Gastrocnemius medialis (tissue), 4 donors: ENCODE data around the gene NLGN3. TPM values are rescaled to one million over a fixed set of nuclear protein-coding genes. Genes with fewer than 3 reads are reported as not detected.

Source experiments
- ATAC-seq, 2 donors: fragments of 150-250 bp; one replicate each; pipeline ENCODE4 v1.9.1; 2016
- DNase-seq, 2 donors: peaks; one replicate each; pipeline ENCODE4 v3.0.0-alpha.2; 2019
- H3K27ac ChIP-seq, 4 donors: fragments of 200-600 bp; sonication (generic); 1 replicate in 1 of 4; 2 replicates in 3 of 4; pipeline ENCODE4 v1.5.1; 2016 to 2018; ENCODE audit warnings: mild to moderate bottlenecking in 2 of 4, moderate library complexity in 1 of 4
- H3K27me3 ChIP-seq, 3 donors: fragments of 200-600 bp; sonication (generic) in 2 of 3; 1 replicate in 1 of 3; 2 replicates in 2 of 3; pipeline versions ENCODE4 v1.5.1 to v1.6.0; 2016 to 2019; ENCODE audit warnings: mild to moderate bottlenecking in 1 of 3, moderate library complexity in 1 of 3
- H3K36me3 ChIP-seq, 2 donors: fragments of 200-600 bp; sonication (generic) in 1 of 2; one replicate each; pipeline ENCODE4 v1.5.1; 2017 to 2018
- H3K4me1 ChIP-seq, 2 donors: fragments of 200-600 bp; sonication (generic) in 1 of 2; one replicate each; pipeline ENCODE4 v1.5.1; 2016 to 2017; ENCODE audit warnings: mild to moderate bottlenecking in 2 of 2
- H3K4me3 ChIP-seq, 4 donors: fragments of 200-600 bp; sonication (generic) in 3 of 4; 1 replicate in 1 of 4; 2 replicates in 3 of 4; pipeline ENCODE4 v1.5.1; 2016 to 2019; ENCODE audit warnings: mild to moderate bottlenecking in 2 of 4
- H3K9me3 ChIP-seq, 3 donors: fragments of 200-600 bp; sonication (generic) in 2 of 3; 1 replicate in 1 of 3; 2 replicates in 2 of 3; pipeline ENCODE4 v1.5.1; 2016 to 2019
- CTCF ChIP-seq, 5 experiments: fragments of 450-650 bp in 3 of 5; fragments of 200-600 bp in 2 of 5; sonication (generic) in 2 of 5; IDR thresholded peaks in 4 of 5; conservative IDR thresholded peaks in 1 of 5; 1 replicate in 4 of 5; 2 replicates in 1 of 5; pipeline ENCODE4 v1.5.1; 2016 to 2019; ENCODE audit warnings: antibody characterized with exemption in 5 of 5, mild to moderate bottlenecking in 3 of 5, moderate library complexity in 3 of 5
- POLR2A ChIP-seq, 2 donors: fragments of 450-650 bp; IDR thresholded peaks; one replicate each; pipeline ENCODE4 v1.6.1; 2017; ENCODE audit warnings: antibody characterized with exemption in 2 of 2, mild to moderate bottlenecking in 2 of 2, moderate library complexity in 2 of 2
- in situ Hi-C, 4 donors: fragments of 200-750 bp; cut with MboI; loops; one replicate each; pipeline versions ENCODE4 v1.15.0 to v1.8.0; 2017; ENCODE audit warnings: low sequenced_read_pairs in 4 of 4
- intact Hi-C: fragments of 100-400 bp; cut with DNase I; formaldehyde crosslinking; loops from one replicate; pipeline ENCODE4 v1.15.1; 2023; ENCODE audit warnings: low total_unique reads
- total RNA-seq, 4 donors: library from RNA; depleted of rRNA; stranded (reverse); fragments of >200 nt; gene quantifications; one replicate each; pipeline versions ENCODE4 v1.1.0 to v1.2.3, GENCODE V29; 2016

The NLGN3 gene
- total RNA-seq, 4 donors from 2014 or later = 0.31 to 0.39 (median 0.31) TPM; not detected in 1

- TF ChIP-seq POLR2A (IDR thresholded peaks at IDR 0.05) (no peak), CTCF (IDR thresholded peaks at IDR 0.05 in 4 of 5, conservative IDR thresholded peaks at IDR 0.05 in 1 of 5) (no peak)
- intact Hi-C loops = loop anchor here (1.0 kb wide), 1 partner anchor 22 kb away; the partner anchor contains the start of gene MED12
- H3K9me3 ChIP-seq = no peaks in the 10 kb centered on the region
- peaks cover 9% of the 10 kb centered on the region in 2 donors for H3K4me1 ChIP-seq
- in situ Hi-C loops = no loop called here
- H3K4me3 ChIP-seq = peak overlapping the region; percentile 62 to 71 (median 66)
- DNase-seq (no peak), ATAC-seq (no peak)
- H3K27me3 ChIP-seq = no peaks in the 10 kb centered on the region
- H3K27ac ChIP-seq = peak overlapping the region; percentile 74 to 87 (median 84)
- no peaks in the 10 kb centered on the region for H3K36me3 ChIP-seq
These were observed 47.9 kb upstream of the NLGN3 start for GRCh38 chrX:71096760-71097032.

- Histone ChIP-seq H3K4me1 (peaks cover 9% of the 10 kb centered on the region in 2 donors), H3K27me3 (no peaks in the 10 kb centered on the region), H3K27ac (no peak overlapping the region), H3K9me3 (no peaks in the 10 kb centered on the region), H3K4me3 (no peak overlapping the region), H3K36me3 (no peaks in the 10 kb centered on the region)
- ATAC-seq (no peak), DNase-seq (no peak)
- peak in 4 of 5 experiments; percentile 27 to 46 (median 36) for TF ChIP-seq CTCF (IDR thresholded peaks at IDR 0.05 in 4 of 5, conservative IDR thresholded peaks at IDR 0.05 in 1 of 5)
- TF ChIP-seq POLR2A (IDR thresholded peaks at IDR 0.05) = no peak
- in situ Hi-C loops (no loop called here), intact Hi-C loops (no loop called here)
These were observed 46.3 kb upstream of the NLGN3 start for GRCh38 chrX:71098302-71098701.

- Histone ChIP-seq H3K4me3 (no peak overlapping the region), H3K27me3 (no peaks in the 10 kb centered on the region), H3K4me1 (peaks cover 9% of the 10 kb centered on the region in 2 donors), H3K9me3 (no peaks in the 10 kb centered on the region), H3K36me3 (no peaks in the 10 kb centered on the region), H3K27ac (no peak overlapping the region)
- intact Hi-C loops = no loop called here
- TF ChIP-seq CTCF (IDR thresholded peaks at IDR 0.05 in 4 of 5, conservative IDR thresholded peaks at IDR 0.05 in 1 of 5) = no peak
- TF ChIP-seq POLR2A (IDR thresholded peaks at IDR 0.05) = no peak
- in situ Hi-C loops = no loop called here
- DNase-seq (no peak), ATAC-seq (no peak)
These were observed 45.6 kb upstream of the NLGN3 start for GRCh38 chrX:71098951-71099506.

GRCh38 chrX:71099736-71100135, 44.9 kb upstream of the NLGN3 start:
- ATAC-seq (no peak), DNase-seq (no peak)
- intact Hi-C loops (no loop called here), in situ Hi-C loops (no loop called here)
- Histone ChIP-seq H3K4me1 (peaks cover 9% of the 10 kb centered on the region in 2 donors), H3K27ac (no peak overlapping the region), H3K4me3 (no peak overlapping the region), H3K36me3 (no peaks in the 10 kb centered on the region), H3K9me3 (no peaks in the 10 kb centered on the region), H3K27me3 (no peaks in the 10 kb centered on the region)
- no peak for TF ChIP-seq CTCF (IDR thresholded peaks at IDR 0.05 in 4 of 5, conservative IDR thresholded peaks at IDR 0.05 in 1 of 5)
- no peak for TF ChIP-seq POLR2A (IDR thresholded peaks at IDR 0.05)
